ENCODE data around the gene SIX6. TPM values are rescaled to one million over a fixed set of nuclear protein-coding genes. Genes with fewer than 3 reads are reported as not detected.

Gene SIX6
- total and polyA plus RNA-seq, 8 donors = not detected

- Histone ChIP-seq H3K36me3 (no peaks in the 10 kb centered on the region), H3K27me3 (peaks cover 0 to 2% of the 10 kb centered on the region in 2 donors), H3K4me3 (no peak overlapping the region), H3K4me1 (no peaks in the 10 kb centered on the region), H3K9me3 (peaks cover 4 to 10% of the 10 kb centered on the region in 2 donors), H3K27ac (no peak overlapping the region)
- TF ChIP-seq CTCF (IDR thresholded peaks at IDR 0.05) = no peak
- intact Hi-C loops (cut with DNase I) = no loop called here
- no peak for DNase-seq
- ATAC-seq = no peak
Measured at GRCh38 chr14:60537663-60538062, 28.7 kb downstream of the SIX6 start.

- Histone ChIP-seq H3K27ac (no peak overlapping the region), H3K27me3 (peaks cover 0 to 10% of the 10 kb centered on the region in 2 donors), H3K9me3 (peaks cover 0 to 27% of the 10 kb centered on the region in 2 donors), H3K4me1 (no peaks in the 10 kb centered on the region), H3K36me3 (no peaks in the 10 kb centered on the region), H3K4me3 (no peak overlapping the region)
- intact Hi-C loops (cut with DNase I) = no loop called here
- DNase-seq (no peak), ATAC-seq (no peak)
- no peak for TF ChIP-seq CTCF (IDR thresholded peaks at IDR 0.05)
Measured at GRCh38 chr14:60544659-60545058, 35.7 kb downstream of the SIX6 start.

GRCh38 chr14:60553808-60554207, 44.9 kb downstream of the SIX6 start:
- Histone ChIP-seq H3K27me3 (no peaks in the 10 kb centered on the region), H3K36me3 (no peaks in the 10 kb centered on the region), H3K4me1 (no peaks in the 10 kb centered on the region), H3K9me3 (peaks cover 0 to 6% of the 10 kb centered on the region in 2 donors), H3K27ac (no peak overlapping the region), H3K4me3 (no peak overlapping the region)
- no peak for TF ChIP-seq CTCF (IDR thresholded peaks at IDR 0.05)
- intact Hi-C loops (cut with DNase I) = no loop called here
- no peak for ATAC-seq
- DNase-seq = peak in 2 of 4 donors; percentile 43 to 55

- Histone ChIP-seq H3K27ac (no peak overlapping the region), H3K4me3 (no peak overlapping the region), H3K4me1 (no peaks in the 10 kb centered on the region), H3K27me3 (no peaks in the 10 kb centered on the region), H3K36me3 (no peaks in the 10 kb centered on the region), H3K9me3 (no peaks in the 10 kb centered on the region)
- intact Hi-C loops (cut with DNase I) = no loop called here
- ATAC-seq = peak; percentile 92
- peak in 2 of 4 donors; percentile 56 to 80 for DNase-seq
- peak; percentile 26 to 44 for TF ChIP-seq CTCF (IDR thresholded peaks at IDR 0.05)
Measured at GRCh38 chr14:60561845-60562746, 53.1 kb downstream of the SIX6 start.

Other genes with a start within 250 kb of the SIX6 start
- not detected for gene C14orf39, start 23.1 kb upstream of the SIX6 start, total RNA-seq
- gene C14orf39, start 23.1 kb upstream of the SIX6 start, polyA plus RNA-seq (ENCODE audit: insufficient read length in 6 of 6) = 1 to 10 TPM; 1.4 to 2.3 (median 2.1) TPM
- 1 to 10 TPM in 1 of 2 donors, not detected in 1; 1.3 TPM for gene SIX1, start 140.3 kb downstream of the SIX6 start, total RNA-seq
- 1 to 10 TPM in 2 of 6 donors, under 1 TPM in 4; 0.46 to 2.4 (median 0.93) TPM for gene SIX1, start 140.3 kb downstream of the SIX6 start, polyA plus RNA-seq (ENCODE audit: insufficient read length in 6 of 6)
- 1 to 10 TPM; 1.9 to 3.6 TPM for gene SIX4, start 215.2 kb downstream of the SIX6 start, total RNA-seq
- 1 to 10 TPM; 4.2 to 7.9 (median 5.4) TPM for gene SIX4, start 215.2 kb downstream of the SIX6 start, polyA plus RNA-seq (ENCODE audit: insufficient read length in 6 of 6)
- 10 to 100 TPM; 21.6 to 22.7 TPM for gene MNAT1, start 225.6 kb downstream of the SIX6 start, total RNA-seq
- 10 to 100 TPM; 34.3 to 39.0 (median 35.8) TPM for gene MNAT1, start 225.6 kb downstream of the SIX6 start, polyA plus RNA-seq (ENCODE audit: insufficient read length in 6 of 6)